Mesothelial cell of epicardium (in vitro differentiated cells): Measurements from ENCODE around the gene C1orf74. TPM values are rescaled to one million over a fixed set of nuclear protein-coding genes. Genes with fewer than 3 reads are reported as not detected.

Source experiments
- DNase-seq, 2 experiments: peaks; one replicate each; pipeline ENCODE4 v3.0.0; 2021; ENCODE audit warnings: low spot score in 2 of 2; ENCODE audit not compliant: unreplicated experiment in 2 of 2
- H3K27ac Mint-ChIP-seq: 2 replicates; pipeline ENCODE4 v1.8.0; 2021; ENCODE audit warnings: mixed read lengths
- H3K27me3 Mint-ChIP-seq: 2 replicates; pipeline ENCODE4 v1.8.0; 2021; ENCODE audit warnings: low read depth, mixed read lengths
- H3K36me3 Mint-ChIP-seq: 2 replicates; pipeline ENCODE4 v1.8.0; 2021; ENCODE audit warnings: mixed read lengths
- H3K4me1 Mint-ChIP-seq: 2 replicates; pipeline ENCODE4 v1.8.0; 2021; ENCODE audit warnings: mixed read lengths
- H3K4me3 Mint-ChIP-seq: 2 replicates; pipeline ENCODE4 v1.8.0; 2021; ENCODE audit warnings: mild to moderate bottlenecking, moderate library complexity, mixed read lengths
- H3K9me3 Mint-ChIP-seq: 2 replicates; pipeline ENCODE4 v1.8.0; 2021; ENCODE audit warnings: mixed read lengths
- CTCF ChIP-seq: fragments of 200-600 bp; sonication (generic); IDR thresholded peaks from one replicate; pipeline ENCODE4 v1.5.0; 2021; ENCODE audit warnings: antibody characterized with exemption; ENCODE audit not compliant: unreplicated experiment
- total RNA-seq: library from RNA; stranded (reverse); gene quantifications from 3 replicates; pipeline ENCODE4 v1.2.1, GENCODE V29; 2021

The C1orf74 gene
- total RNA-seq, 1 donor from 2014 or later, result 3.8 TPM

GRCh38 chr1:209809611-209810010 is 25.3 kb upstream of the C1orf74 start:
- peaks cover 10% of the 10 kb centered on the region for H3K27me3 Mint-ChIP-seq
- H3K4me3 Mint-ChIP-seq, result no peak overlapping the region
- TF ChIP-seq CTCF, result no peak
- no peak overlapping the region for H3K27ac Mint-ChIP-seq
- H3K4me1 Mint-ChIP-seq, result peaks cover 33% of the 10 kb centered on the region
- no peaks in the 10 kb centered on the region for H3K9me3 Mint-ChIP-seq
- H3K36me3 Mint-ChIP-seq, result no peaks in the 10 kb centered on the region
- DNase-seq, result no peak

- Mint-ChIP-seq H3K4me1 (peaks cover 41% of the 10 kb centered on the region), H3K4me3 (no peak overlapping the region), H3K27ac (peak overlapping the region; percentile 51), H3K36me3 (no peaks in the 10 kb centered on the region), H3K9me3 (no peaks in the 10 kb centered on the region), H3K27me3 (peaks cover 10% of the 10 kb centered on the region)
- no peak for DNase-seq
- TF ChIP-seq CTCF, result no peak
Observed at GRCh38 chr1:209808059-209808581, 23.8 kb upstream of the C1orf74 start.

- Mint-ChIP-seq H3K27me3 (peaks cover 10% of the 10 kb centered on the region), H3K4me3 (no peak overlapping the region)
- TF ChIP-seq CTCF, result no peak
Observed at GRCh38 chr1:209807509-209807908, 23.1 kb upstream of the C1orf74 start.

GRCh38 chr1:209805875-209806760 is 21.8 kb upstream of the C1orf74 start, which contains the start of gene IRF6:
TSS of gene IRF6 (minus strand) at chr1:209806142. CDS start at chr1:209801413, 4,729 bp downstream.
- peak within 1 kb of the TSS; percentile 92 for H3K4me3 Mint-ChIP-seq
- no peak for TF ChIP-seq CTCF
- DNase-seq, result peak; percentile 91 to 94
- peaks cover 10% of the 10 kb centered on the region for H3K27me3 Mint-ChIP-seq
- no peaks in the 10 kb centered on the region for H3K36me3 Mint-ChIP-seq
- H3K4me1 Mint-ChIP-seq, result peaks cover 49% of the 10 kb centered on the region
- H3K9me3 Mint-ChIP-seq, result no peaks in the 10 kb centered on the region
- H3K27ac Mint-ChIP-seq, result peak within 1 kb of the TSS; percentile 98

More at GRCh38 chr1:209807509-209807908, 23.1 kb upstream of the C1orf74 start:
- H3K36me3 Mint-ChIP-seq, result no peaks in the 10 kb centered on the region
- H3K9me3 Mint-ChIP-seq, result no peaks in the 10 kb centered on the region
- peaks cover 41% of the 10 kb centered on the region for H3K4me1 Mint-ChIP-seq
- H3K27ac Mint-ChIP-seq, result no peak overlapping the region
- no peak for DNase-seq

GRCh38 chr1:209805341-209805781 is 21.0 kb upstream of the C1orf74 start:
- Mint-ChIP-seq H3K36me3 (no peaks in the 10 kb centered on the region), H3K4me3 (peak overlapping the region; percentile 92), H3K4me1 (peaks cover 46% of the 10 kb centered on the region), H3K9me3 (no peaks in the 10 kb centered on the region), H3K27ac (peak overlapping the region; percentile 98), H3K27me3 (peaks cover 10% of the 10 kb centered on the region)
- TF ChIP-seq CTCF, result no peak
- DNase-seq, result no peak
